ENCODE data around the gene SECISBP2L. TPM values are rescaled to one million over a fixed set of nuclear protein-coding genes. Genes with fewer than 3 reads are reported as not detected.

The SECISBP2L gene
- total and polyA plus RNA-seq, 2 of the 4 experiments (the other 2 are of a cell fraction) = 13.1 to 34.1 TPM

- Histone ChIP-seq H3K56ac (ENCODE audit: extremely low read depth, insufficient read depth, low read length) (no peak overlapping the region), H3K79me1 (ENCODE audit: low read depth in 1 of 2, low read length in 2 of 2) (peaks cover 18 to 59% of the 10 kb centered on the region in 2 experiments), H4K91ac (ENCODE audit: insufficient read depth, low read depth, low read length) (no peak overlapping the region), H2AK5ac (ENCODE audit: low read depth, low read length) (no peak overlapping the region), H2BK20ac (ENCODE audit: low read depth, low read length) (no peak overlapping the region), H3K9me1 (ENCODE audit: insufficient read depth, low read length) (peaks cover 14% of the 10 kb centered on the region), H4K20me1 (ENCODE audit: insufficient read depth, low read length) (peaks cover 29% of the 10 kb centered on the region), H3K27me3 (ENCODE audit: control insufficient read depth, insufficient read depth, low read length) (no peaks in the 10 kb centered on the region), H3K4me1 (ENCODE audit: control insufficient read depth, insufficient read depth, low read length) (peaks cover 6% of the 10 kb centered on the region), H2AFZ (replicated peaks; ENCODE audit: low read length, poor library complexity) (no peak overlapping the region), H2BK15ac (ENCODE audit: low read depth, low read length) (no peak overlapping the region), H3K9me3 (ENCODE audit: control insufficient read depth, insufficient read depth, low read length) (peaks cover 3% of the 10 kb centered on the region), H3K23ac (ENCODE audit: low read depth, low read length) (no peak overlapping the region), H2AK9ac (replicated peaks; ENCODE audit: low read depth, low read length, poor library complexity) (no peak overlapping the region), H2BK120ac (ENCODE audit: low read depth, low read length) (no peak overlapping the region), H4K8ac (ENCODE audit: low read depth in 2 of 2, low read length in 2 of 2) (no peak overlapping the region), H4K5ac (ENCODE audit: low read depth, low read length) (no peak overlapping the region), H3K18ac (ENCODE audit: low read depth, low read length) (no peak overlapping the region), H3K4me2 (ENCODE audit: low read depth, low read length) (no peak overlapping the region), H3K36me3 (ENCODE audit: control insufficient read depth, insufficient read depth, low read length) (peaks cover 18% of the 10 kb centered on the region), H3K9ac (ENCODE audit: low read depth, low read length) (no peak overlapping the region), H3K27ac (ENCODE audit: insufficient read depth, low read length) (no peak overlapping the region), H3K14ac (replicated peaks; ENCODE audit: low read depth, low read length) (no peak overlapping the region), H3K4me3 (ENCODE audit: insufficient read depth, low read depth, low read length) (no peak overlapping the region), H2BK5ac (ENCODE audit: low read depth, low read length, poor library complexity, severe bottlenecking) (no peak overlapping the region), H3K4ac (ENCODE audit: low read depth, low read length) (no peak overlapping the region)
- no peak for TF ChIP-seq CEBPB (IDR thresholded peaks at IDR 0.05; ENCODE audit: low read depth, low read length)
- TF ChIP-seq CTCF (conservative IDR thresholded peaks at IDR 0.05; ENCODE audit: low read depth, low read length) = no peak
- no peak for TF ChIP-seq RAD21 (IDR thresholded peaks at IDR 0.05; ENCODE audit: low read length)
- TF ChIP-seq MAFK (IDR thresholded peaks at IDR 0.05; ENCODE audit: low read depth, low read length) = no peak
- TF ChIP-seq MXI1 (IDR thresholded peaks at IDR 0.05; ENCODE audit: borderline replicate concordance, low read depth, low read length) = no peak
- no peak for TF ChIP-seq USF2 (IDR thresholded peaks at IDR 0.05; ENCODE audit: low read depth, low read length)
- no peak for TF ChIP-seq MAZ (IDR thresholded peaks at IDR 0.05; ENCODE audit: borderline replicate concordance, low read depth, low read length)
- no peak for TF ChIP-seq NFE2L2 (IDR thresholded peaks at IDR 0.05; ENCODE audit: low read depth, low read length)
- no peak for TF ChIP-seq POLR2A (IDR thresholded peaks at IDR 0.05; ENCODE audit: low read depth, low read length)
- no peak for TF ChIP-seq FOS (IDR thresholded peaks at IDR 0.05; ENCODE audit: low read depth, low read length)
- CTCF ChIA-PET = interaction anchor here (0.9 kb wide), 1 partner anchor 99 kb away, joined by 5 read pairs; no protein-coding TSS in a partner anchor
- intact Hi-C loops (cut with micrococcal nuclease) (loop anchor here (5.0 kb wide), 1 partner anchor 161 kb away; the partner anchor contains the start of gene EID1), in situ Hi-C loops (cut with MboI; ENCODE audit: low sequenced_read_pairs) (no loop called here), dilution Hi-C loops (cut with HindIII; ENCODE audit: low sequenced_read_pairs, unreplicated experiment) (no loop called here)
- no TSS peak for BruUV-seq (replicated peaks)
- no peak for ATAC-seq (ENCODE audit: low read depth)
- POLR2A ChIA-PET (ENCODE audit: unreplicated experiment) = no interaction called here
- DNase-seq = no peak
Observed at GRCh38 chr15:49038382-49038781, 7.9 kb downstream of the SECISBP2L start.
